Measurements from ENCODE around the gene HDDC3.

HDDC3 gene

DNA sequence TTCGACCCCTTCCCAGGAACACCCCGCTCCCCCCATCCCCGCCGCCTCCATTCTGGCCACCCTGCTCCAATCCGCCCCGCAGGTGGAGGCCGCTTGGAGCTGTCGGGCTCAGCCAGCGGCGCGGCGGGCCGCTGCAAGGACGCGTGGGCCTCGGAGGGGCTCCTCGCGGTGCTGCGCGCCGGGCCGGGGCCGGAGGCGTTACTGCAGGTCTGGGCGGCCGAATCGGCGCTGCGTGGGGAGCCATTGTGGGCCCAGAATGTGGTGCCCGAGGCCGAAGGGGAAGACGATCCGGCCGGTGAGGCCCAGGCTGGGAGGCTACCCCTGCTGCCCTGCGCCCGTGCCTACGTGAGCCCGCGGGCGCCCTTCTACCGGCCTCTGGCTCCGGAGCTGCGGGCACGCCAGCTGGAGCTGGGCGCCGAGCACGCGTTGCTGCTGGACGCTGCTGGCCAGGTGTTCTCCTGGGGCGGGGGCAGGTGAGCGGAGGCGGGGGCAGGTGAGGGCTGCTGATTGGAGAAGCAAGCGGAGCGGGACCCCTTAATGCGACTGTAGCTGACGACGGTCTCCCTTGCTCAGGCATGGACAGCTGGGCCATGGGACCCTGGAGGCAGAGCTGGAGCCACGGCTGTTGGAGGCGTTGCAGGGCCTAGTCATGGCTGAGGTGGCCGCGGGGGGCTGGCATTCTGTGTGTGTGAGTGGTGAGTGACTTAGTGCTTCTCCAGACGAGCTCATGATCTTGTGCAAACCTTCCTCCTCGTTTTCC is 24.9 kb upstream of the HDDC3 start:
- H3K27me3 Mint-ChIP-seq, result no peaks in the 10 kb centered on the region
- H3K4me1 Mint-ChIP-seq (ENCODE audit: low read depth), result peaks cover 12% of the 10 kb centered on the region
- peaks cover 46% of the 10 kb centered on the region for H3K36me3 Mint-ChIP-seq (ENCODE audit: low read depth)
- H3K4me3 Mint-ChIP-seq, result peak overlapping the region; percentile 57
- H3K9me3 Mint-ChIP-seq, result no peaks in the 10 kb centered on the region
- peak overlapping the region; percentile 47 for H3K27ac Mint-ChIP-seq

DNA sequence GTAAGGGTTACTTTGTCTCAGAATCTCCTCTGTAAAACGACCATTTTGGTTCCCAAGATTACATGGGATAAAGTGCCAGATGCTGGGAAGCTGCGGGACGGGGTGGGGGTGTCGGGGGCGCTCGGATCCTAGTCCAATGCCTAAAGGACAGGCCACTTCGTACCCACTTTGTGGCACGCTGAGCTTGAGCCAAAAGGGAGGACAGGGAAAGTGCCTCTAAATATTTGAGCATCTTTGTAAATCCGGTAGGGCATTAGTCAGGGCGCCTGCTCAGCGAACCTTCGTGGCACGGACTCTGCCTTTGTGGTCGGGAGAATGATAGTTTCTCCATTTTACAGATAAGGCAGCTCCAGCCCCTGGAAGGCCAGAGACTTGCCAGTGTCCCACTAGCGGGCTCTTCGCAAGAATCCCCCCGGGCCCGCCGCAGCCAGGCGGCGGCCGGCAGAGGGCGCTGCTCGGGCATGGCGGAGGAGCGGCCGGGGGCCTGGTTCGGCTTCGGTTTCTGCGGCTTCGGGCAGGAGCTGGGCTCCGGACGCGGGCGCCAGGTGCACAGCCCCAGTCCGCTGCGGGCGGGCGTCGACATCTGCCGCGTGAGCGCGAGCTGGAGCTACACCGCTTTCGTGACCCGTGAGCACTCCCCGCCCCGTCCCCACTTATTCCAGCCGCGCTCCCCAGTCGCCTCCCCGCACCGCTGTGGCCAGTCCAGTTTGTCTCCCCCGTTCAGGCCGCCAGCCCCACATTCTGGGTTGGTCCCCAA is 24.1 kb upstream of the HDDC3 start:
- H3K4me3 Mint-ChIP-seq, result peak overlapping the region; percentile 88
- H3K27ac Mint-ChIP-seq, result peak overlapping the region; percentile 68
- peaks cover 12% of the 10 kb centered on the region for H3K4me1 Mint-ChIP-seq (ENCODE audit: low read depth)
- peaks cover 46% of the 10 kb centered on the region for H3K36me3 Mint-ChIP-seq (ENCODE audit: low read depth)
- H3K9me3 Mint-ChIP-seq, result no peaks in the 10 kb centered on the region
- no peaks in the 10 kb centered on the region for H3K27me3 Mint-ChIP-seq

DNA sequence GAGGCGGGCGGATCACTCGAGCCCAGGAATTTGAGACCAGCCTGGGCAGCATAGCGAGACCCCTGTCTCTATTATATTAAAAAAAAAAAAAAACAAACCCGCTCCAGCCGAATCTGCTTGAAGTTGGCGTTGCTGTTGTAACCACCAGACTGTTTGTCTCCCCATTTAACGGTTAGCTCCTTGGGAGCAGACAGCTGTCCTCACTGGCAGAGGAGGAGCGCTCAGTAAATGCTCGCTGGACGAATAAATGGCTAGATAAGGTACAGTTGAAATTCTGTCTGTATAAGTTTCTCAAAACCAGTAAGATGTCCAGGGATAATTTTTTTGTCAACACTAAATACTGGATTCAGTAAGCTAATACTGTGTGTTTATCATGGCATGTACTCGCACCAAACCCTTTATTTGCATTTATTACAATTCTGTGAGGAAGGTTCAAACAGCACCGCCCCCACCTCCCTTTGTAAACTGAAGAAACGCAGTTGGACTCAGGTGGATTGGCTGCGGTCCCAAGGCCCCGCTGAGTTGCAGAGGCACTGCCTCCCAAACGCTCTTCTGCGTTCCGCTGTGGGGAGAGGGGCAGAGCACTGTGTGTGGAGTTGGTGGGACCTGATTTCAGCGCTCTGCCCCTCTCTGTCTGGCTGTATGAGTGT is 23.4 kb upstream of the HDDC3 start:
- H3K4me3 Mint-ChIP-seq, result peak overlapping the region; percentile 88
- H3K27me3 Mint-ChIP-seq, result no peaks in the 10 kb centered on the region
- peak overlapping the region; percentile 92 for H3K27ac Mint-ChIP-seq
- H3K9me3 Mint-ChIP-seq, result no peaks in the 10 kb centered on the region
- peaks cover 12% of the 10 kb centered on the region for H3K4me1 Mint-ChIP-seq (ENCODE audit: low read depth)
- H3K36me3 Mint-ChIP-seq (ENCODE audit: low read depth), result peaks cover 42% of the 10 kb centered on the region

DNA sequence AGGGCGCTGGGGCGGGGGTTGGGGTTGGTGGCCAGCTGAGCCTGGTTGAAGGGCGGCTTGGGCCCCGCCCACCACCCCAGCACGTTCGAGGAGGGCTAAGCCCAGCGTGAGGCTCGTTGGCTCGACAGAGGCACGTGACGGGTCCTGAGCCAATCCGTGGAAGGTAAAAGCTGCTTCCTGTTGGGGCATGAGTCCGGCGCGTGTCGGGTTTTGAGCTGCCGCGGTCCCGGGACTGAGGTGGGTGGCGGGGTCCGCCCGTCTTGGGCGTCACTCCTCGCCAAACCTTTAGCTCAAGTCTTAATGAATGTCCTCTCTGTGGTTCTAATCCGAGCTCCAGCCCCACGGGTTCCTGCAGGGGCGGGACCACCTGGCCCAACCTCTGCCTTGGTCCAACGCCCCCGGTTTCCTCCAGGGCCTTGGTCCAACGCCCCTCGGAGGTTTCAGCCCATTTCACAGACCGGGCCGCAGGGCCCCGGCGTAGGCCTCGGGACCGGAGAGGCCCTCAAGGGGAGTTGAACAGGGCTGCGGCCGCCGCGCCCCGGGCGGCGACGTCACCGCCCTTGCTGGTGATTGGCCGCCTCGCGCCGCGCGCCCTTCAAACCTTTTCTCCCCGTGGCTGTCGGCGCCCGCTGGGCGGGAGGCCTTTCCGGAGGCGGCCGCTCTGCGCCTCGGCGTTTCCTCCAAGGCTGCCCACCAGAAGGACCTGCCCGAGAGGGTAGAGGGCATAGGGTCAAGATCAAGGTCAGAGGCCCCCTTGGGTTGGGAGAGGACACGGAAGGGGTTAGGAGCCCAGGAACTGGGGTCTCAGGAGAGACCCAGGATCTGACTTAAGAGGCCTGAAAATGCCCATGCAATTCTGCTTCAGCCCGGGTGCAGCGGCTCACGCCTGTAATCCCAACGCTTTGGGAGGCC is 22.6 kb upstream of the HDDC3 start, which contains the start of gene RCCD1:
Gene RCCD1 (plus strand): TSS at position 173 of the 912 bp plus-strand sequence. CDS start 1,851 bp downstream, outside the sequence.
- Mint-ChIP-seq H3K9me3 (no peaks in the 10 kb centered on the region), H3K27ac (peak within 1 kb of the TSS; percentile 92), H3K4me1 (ENCODE audit: low read depth) (peaks cover 12% of the 10 kb centered on the region), H3K27me3 (no peaks in the 10 kb centered on the region), H3K36me3 (ENCODE audit: low read depth) (peaks cover 41% of the 10 kb centered on the region), H3K4me3 (peak within 1 kb of the TSS; percentile 88)

DNA sequence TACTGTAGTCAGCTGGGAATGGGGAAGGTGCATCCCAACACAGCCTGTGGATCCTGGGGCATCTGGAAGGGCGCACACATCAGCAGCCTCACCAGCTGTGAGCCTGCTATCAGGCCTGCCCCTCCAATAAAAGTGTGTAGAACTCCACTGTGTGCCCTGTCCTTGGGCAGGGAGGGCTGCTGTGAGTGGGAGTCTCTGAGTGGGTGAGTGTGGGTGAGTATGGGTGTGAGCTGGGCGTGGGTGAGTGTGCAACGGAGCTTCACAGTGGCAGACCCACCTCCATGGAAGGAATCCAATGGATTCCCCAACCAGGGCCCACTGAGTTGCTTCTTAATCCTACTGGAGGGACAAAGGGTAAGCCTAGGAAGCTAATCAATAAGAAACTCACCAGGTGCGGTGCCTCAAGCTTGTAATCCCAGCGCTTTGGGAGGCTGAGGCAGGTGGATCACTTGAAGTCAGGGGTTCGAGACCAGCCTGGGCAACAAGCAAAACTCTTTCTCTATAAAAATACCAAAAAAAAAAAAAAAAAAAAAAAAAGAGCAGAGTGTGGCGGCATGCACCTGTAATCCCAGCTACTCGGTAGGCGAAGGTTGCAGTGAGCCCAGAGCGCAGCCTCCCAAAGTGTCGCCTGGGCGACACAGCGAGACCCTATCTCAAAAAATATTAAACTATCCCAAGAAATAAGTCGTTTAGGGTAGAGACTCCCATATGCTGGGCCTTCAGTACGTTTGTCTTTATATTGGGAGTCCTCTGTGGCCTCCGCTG is 21.8 kb upstream of the HDDC3 start:
- Mint-ChIP-seq H3K36me3 (ENCODE audit: low read depth) (peaks cover 40% of the 10 kb centered on the region), H3K27me3 (no peaks in the 10 kb centered on the region), H3K27ac (peak overlapping the region; percentile 92), H3K9me3 (no peaks in the 10 kb centered on the region), H3K4me1 (ENCODE audit: low read depth) (peaks cover 12% of the 10 kb centered on the region), H3K4me3 (peak overlapping the region; percentile 88)

DNA sequence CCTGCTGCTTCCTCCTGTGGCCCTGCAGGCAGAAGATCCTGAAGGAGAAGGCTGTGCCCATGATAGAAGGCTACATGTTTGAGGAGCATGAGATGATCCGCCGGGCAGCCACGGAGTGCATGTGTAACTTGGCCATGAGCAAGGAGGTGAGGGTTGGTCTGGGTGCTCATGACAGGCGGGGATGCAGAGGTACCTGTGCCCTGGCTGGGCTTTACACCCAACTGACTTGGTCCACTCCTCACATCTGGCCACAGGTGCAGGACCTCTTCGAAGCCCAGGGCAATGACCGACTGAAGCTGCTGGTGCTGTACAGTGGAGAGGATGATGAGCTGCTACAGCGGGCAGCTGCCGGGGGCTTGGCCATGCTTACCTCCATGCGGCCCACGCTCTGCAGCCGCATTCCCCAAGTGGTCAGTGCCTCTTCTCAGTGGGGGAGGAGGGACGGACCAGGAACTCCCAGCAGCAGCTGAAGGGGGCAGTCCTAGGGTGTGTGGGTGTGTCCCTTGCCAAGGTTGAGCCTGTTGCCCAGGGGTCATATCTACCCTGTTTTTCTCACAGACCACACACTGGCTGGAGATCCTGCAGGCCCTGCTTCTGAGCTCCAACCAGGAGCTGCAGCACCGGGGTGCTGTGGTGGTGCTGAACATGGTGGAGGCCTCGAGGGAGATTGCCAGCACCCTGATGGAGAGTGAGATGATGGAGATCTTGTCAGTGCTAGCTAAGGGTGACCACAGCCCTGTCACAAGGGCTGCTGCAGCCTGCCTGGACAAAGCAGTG is 20.7 kb upstream of the HDDC3 start:
- peaks cover 45% of the 10 kb centered on the region for H3K36me3 Mint-ChIP-seq (ENCODE audit: low read depth)
- H3K27me3 Mint-ChIP-seq, result no peaks in the 10 kb centered on the region
- peaks cover 12% of the 10 kb centered on the region for H3K4me1 Mint-ChIP-seq (ENCODE audit: low read depth)
- no peaks in the 10 kb centered on the region for H3K9me3 Mint-ChIP-seq
- H3K4me3 Mint-ChIP-seq, result no peak overlapping the region
- peak overlapping the region; percentile 11 for H3K27ac Mint-ChIP-seq

DNA sequence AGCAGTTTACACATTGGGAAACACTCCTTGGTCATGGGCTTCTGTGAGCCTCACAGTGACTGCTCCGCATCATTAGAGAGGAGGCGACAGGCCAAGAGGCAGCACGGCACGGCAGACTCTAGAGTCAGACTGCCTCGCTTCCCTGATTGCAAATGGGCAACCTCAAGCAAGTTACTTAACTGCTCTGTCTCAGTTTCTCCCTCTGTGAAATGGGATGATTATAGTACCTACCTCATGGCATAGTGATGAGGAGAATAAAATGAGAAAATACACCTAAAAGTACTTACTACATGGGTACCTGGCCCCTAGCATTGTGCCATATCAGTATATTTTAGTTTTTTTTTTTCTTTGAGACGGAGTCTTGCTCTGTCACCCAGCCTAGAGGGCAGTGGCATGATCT is 18.3 kb upstream of the HDDC3 start:
- peaks cover 50% of the 10 kb centered on the region for H3K36me3 Mint-ChIP-seq (ENCODE audit: low read depth)
- no peaks in the 10 kb centered on the region for H3K27me3 Mint-ChIP-seq
- no peak overlapping the region for H3K4me3 Mint-ChIP-seq

DNA sequence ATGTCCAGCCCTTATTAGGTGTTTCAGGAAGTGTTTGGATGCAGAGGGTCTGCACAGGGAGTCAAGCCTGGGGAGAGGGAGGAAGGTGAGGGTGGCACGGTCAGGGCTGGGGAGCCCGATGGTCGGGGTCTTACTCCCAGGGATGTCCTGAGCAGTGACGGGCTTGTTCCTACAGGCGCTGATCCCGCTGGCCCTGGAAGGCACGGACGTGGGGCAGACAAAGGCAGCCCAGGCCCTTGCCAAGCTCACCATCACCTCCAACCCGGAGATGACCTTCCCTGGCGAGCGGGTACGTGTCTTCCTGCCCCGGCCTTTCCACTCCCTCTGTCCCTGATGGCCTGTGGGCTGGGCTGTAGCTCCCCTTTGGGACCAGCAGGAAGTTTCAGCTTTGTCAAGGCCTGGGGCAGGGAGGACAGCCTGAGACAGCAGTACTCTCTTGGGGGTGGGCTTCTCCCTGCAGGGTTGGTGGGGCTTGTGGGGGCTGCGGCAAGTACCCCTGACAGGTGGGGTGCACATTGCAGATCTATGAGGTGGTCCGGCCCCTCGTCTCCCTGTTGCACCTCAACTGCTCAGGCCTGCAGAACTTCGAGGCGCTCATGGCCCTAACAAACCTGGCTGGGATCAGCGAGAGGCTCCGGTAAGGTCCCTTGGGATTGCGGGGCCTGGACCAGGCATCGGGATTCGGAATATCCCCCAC is 17.8 kb upstream of the HDDC3 start:
- Mint-ChIP-seq H3K27me3 (no peaks in the 10 kb centered on the region), H3K9me3 (no peaks in the 10 kb centered on the region), H3K27ac (no peak overlapping the region), H3K36me3 (ENCODE audit: low read depth) (peaks cover 52% of the 10 kb centered on the region), H3K4me1 (ENCODE audit: low read depth) (no peaks in the 10 kb centered on the region), H3K4me3 (no peak overlapping the region)

More for the DNA sequence above, 18.3 kb upstream of the HDDC3 start:
- H3K27ac Mint-ChIP-seq, result no peak overlapping the region
- H3K9me3 Mint-ChIP-seq, result no peaks in the 10 kb centered on the region
- peaks cover 1% of the 10 kb centered on the region for H3K4me1 Mint-ChIP-seq (ENCODE audit: low read depth)

DNA sequence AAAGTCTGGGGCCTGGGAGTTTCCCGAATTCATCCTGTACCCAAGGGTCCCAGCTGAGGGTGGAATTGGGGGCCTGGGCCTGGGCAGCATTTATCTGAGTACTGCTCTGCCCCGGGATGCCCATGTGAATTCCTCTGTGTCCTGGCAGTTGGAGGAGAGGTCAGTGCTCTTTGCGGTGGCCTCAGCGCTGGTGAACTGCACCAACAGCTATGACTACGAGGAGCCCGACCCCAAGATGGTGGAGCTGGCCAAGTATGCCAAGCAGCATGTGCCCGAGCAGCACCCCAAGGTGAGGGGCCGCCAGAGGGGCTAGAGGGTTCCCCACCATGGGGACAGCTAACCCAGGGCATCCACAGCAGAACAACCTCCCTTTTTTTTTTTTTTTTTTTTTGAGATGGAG is 16.2 kb upstream of the HDDC3 start:
- H3K36me3 Mint-ChIP-seq (ENCODE audit: low read depth), result peaks cover 55% of the 10 kb centered on the region
- H3K9me3 Mint-ChIP-seq, result no peaks in the 10 kb centered on the region
- H3K4me3 Mint-ChIP-seq, result no peak overlapping the region
- H3K4me1 Mint-ChIP-seq (ENCODE audit: low read depth), result no peaks in the 10 kb centered on the region
- no peaks in the 10 kb centered on the region for H3K27me3 Mint-ChIP-seq
- no peak overlapping the region for H3K27ac Mint-ChIP-seq

DNA sequence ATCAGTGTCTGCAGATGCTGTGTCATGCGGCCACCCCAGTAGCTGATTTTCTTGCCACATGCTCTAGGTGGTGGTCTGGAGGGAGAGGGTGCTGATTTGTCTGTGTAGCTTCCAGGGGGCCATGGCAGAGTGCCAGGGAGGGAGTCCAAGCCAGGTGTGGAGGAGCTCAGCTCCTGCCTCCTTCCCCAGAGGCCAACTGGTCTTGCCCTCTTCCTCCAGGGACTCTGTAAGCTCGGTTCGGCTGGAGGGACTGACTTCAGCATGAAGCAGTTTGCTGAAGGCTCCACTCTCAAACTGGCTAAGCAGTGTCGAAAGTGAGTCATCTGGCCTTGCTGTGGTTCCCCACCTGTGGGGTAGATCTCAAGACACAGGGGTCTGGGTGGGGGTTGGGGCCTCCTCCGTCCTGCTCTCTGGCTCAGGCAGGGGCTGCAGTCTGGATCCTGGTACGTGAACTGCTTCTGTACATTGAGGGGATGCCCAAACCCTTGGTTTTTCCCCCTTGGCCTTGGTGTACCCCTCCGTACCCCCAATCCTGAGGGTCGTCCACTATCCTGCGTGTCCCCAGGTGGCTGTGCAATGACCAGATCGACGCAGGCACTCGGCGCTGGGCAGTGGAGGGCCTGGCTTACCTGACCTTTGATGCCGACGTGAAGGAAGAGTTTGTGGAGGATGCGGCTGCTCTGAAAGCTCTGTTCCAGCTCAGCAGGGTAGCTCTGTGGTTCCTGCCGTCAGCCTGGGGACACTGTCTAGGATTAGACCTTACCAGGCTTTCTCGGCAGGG is 15.4 kb upstream of the HDDC3 start:
- H3K36me3 Mint-ChIP-seq (ENCODE audit: low read depth), result peaks cover 53% of the 10 kb centered on the region
- H3K4me3 Mint-ChIP-seq, result peak overlapping the region; percentile 8
- no peaks in the 10 kb centered on the region for H3K27me3 Mint-ChIP-seq
- no peaks in the 10 kb centered on the region for H3K9me3 Mint-ChIP-seq
- no peak overlapping the region for H3K27ac Mint-ChIP-seq
- H3K4me1 Mint-ChIP-seq (ENCODE audit: low read depth), result no peaks in the 10 kb centered on the region

DNA sequence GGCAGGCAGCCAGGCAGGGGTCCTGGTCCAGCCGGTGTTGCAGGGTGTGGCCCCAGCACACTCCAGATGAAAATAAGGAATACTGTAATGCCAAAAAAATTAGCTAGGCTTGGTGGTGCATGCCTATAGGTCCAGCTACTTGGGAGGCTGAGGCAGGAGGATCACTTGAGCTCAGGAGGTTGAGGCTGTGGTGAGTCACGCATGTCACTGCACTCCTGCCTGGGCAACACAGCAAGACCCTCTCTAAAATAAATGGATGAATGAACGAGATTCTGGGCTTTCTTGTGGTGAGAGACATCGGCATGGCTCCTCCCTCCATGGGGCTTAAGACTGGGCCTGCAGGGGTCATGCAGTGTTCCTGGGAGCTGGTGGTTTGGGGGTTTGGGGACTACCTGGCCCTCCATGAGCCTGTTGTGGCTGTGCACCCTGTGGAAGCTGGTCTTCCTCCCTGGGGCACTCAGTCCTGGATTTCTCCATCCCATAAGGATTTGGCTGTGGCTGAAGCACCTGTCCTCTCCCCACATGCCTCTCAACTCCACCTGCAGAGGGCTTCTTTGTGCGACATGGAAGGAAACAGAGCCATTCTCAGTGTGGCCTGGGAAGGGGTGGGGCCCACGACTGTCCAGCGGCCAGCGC is 14.7 kb upstream of the HDDC3 start:
- Mint-ChIP-seq H3K27ac (no peak overlapping the region), H3K9me3 (no peaks in the 10 kb centered on the region)

DNA sequence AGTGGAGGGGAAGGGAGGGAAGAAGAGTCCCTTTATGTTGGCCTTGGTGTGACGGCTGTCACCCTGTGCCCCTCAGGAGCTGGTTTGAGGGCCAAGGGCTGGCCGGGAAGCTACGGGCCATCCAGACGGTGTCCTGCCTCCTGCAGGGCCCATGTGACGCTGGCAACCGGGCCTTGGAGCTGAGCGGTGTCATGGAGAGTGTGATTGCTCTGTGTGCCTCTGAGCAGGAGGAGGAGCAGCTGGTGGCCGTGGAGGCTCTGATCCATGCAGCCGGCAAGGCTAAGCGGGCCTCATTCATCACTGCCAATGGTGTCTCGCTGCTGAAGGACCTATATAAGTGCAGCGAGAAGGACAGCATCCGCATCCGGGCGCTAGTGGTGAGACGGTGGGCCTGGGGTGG is 14.2 kb upstream of the HDDC3 start:
- no peaks in the 10 kb centered on the region for H3K27me3 Mint-ChIP-seq
- no peaks in the 10 kb centered on the region for H3K4me1 Mint-ChIP-seq (ENCODE audit: low read depth)
- no peaks in the 10 kb centered on the region for H3K9me3 Mint-ChIP-seq
- no peak overlapping the region for H3K27ac Mint-ChIP-seq
- peaks cover 48% of the 10 kb centered on the region for H3K36me3 Mint-ChIP-seq (ENCODE audit: low read depth)
- H3K4me3 Mint-ChIP-seq, result no peak overlapping the region

More for the DNA sequence above, 14.7 kb upstream of the HDDC3 start:
- peaks cover 53% of the 10 kb centered on the region for H3K36me3 Mint-ChIP-seq (ENCODE audit: low read depth)
- H3K4me1 Mint-ChIP-seq (ENCODE audit: low read depth), result no peaks in the 10 kb centered on the region
- no peak overlapping the region for H3K4me3 Mint-ChIP-seq
- no peaks in the 10 kb centered on the region for H3K27me3 Mint-ChIP-seq
